ENCODE data around the gene SETD6. TPM values are rescaled to one million over a fixed set of nuclear protein-coding genes. Genes with fewer than 3 reads are reported as not detected.
A peak's percentile ranks its signal among the peaks of the same experiment; 100 is the strongest.

The SETD6 gene
- total RNA-seq, 1 donor from 2014 or later: 79.1 TPM

- Histone ChIP-seq H3K9me3 (no peaks in the 10 kb centered on the region), H3K27ac (no peak overlapping the region), H3K4me1 (peaks cover 5% of the 10 kb centered on the region), H3K4me3 (no peak overlapping the region), H3K27me3 (no peaks in the 10 kb centered on the region), H3K36me3 (no peaks in the 10 kb centered on the region)
- no peak for TF ChIP-seq POLR2AphosphoS5 (IDR thresholded peaks at IDR 0.05; ENCODE audit: insufficient read depth in 1 of 2, low read depth in 1 of 2)
- intact Hi-C loops (cut with DNase I): no loop called here
- DNase-seq (ENCODE audit: extremely low spot score in 2 of 2): no peak
Observed at GRCh38 chr16:58492735-58493134, 22.6 kb upstream of the SETD6 start.

GRCh38 chr16:58493756-58494431, 21.4 kb upstream of the SETD6 start:
- TF ChIP-seq POLR2A (IDR thresholded peaks at IDR 0.05) (no peak), CTCF (IDR thresholded peaks at IDR 0.05) (no peak), POLR2AphosphoS5 (IDR thresholded peaks at IDR 0.05; ENCODE audit: insufficient read depth in 1 of 2, low read depth in 1 of 2) (no peak)
- DNase-seq (ENCODE audit: extremely low spot score in 2 of 2): no peak
- Histone ChIP-seq H3K27me3 (no peaks in the 10 kb centered on the region), H3K4me1 (peaks cover 5% of the 10 kb centered on the region), H3K4me3 (no peak overlapping the region), H3K27ac (no peak overlapping the region), H3K36me3 (no peaks in the 10 kb centered on the region), H3K9me3 (no peaks in the 10 kb centered on the region)
- intact Hi-C loops (cut with DNase I): no loop called here

- no peaks in the 10 kb centered on the region for H3K9me3 ChIP-seq
- H3K4me3 ChIP-seq: no peak overlapping the region
- H3K27me3 ChIP-seq: no peaks in the 10 kb centered on the region
- TF ChIP-seq CTCF (IDR thresholded peaks at IDR 0.05) (no peak), POLR2A (IDR thresholded peaks at IDR 0.05) (no peak), POLR2AphosphoS5 (IDR thresholded peaks at IDR 0.05; ENCODE audit: insufficient read depth in 1 of 2, low read depth in 1 of 2) (no peak)
- no peak for DNase-seq (ENCODE audit: extremely low spot score in 2 of 2)
- intact Hi-C loops (cut with DNase I): no loop called here
- no peak overlapping the region for H3K27ac ChIP-seq
- H3K4me1 ChIP-seq: peaks cover 6% of the 10 kb centered on the region
- H3K36me3 ChIP-seq: no peaks in the 10 kb centered on the region
Observed at GRCh38 chr16:58494981-58495520, 20.3 kb upstream of the SETD6 start.

GRCh38 chr16:58495521-58496331, 19.6 kb upstream of the SETD6 start:
- no peak overlapping the region for H3K4me3 ChIP-seq
- H3K36me3 ChIP-seq: no peaks in the 10 kb centered on the region
- DNase-seq (ENCODE audit: extremely low spot score in 2 of 2): no peak
- H3K27me3 ChIP-seq: no peaks in the 10 kb centered on the region
- H3K4me1 ChIP-seq: peaks cover 13% of the 10 kb centered on the region
- peak overlapping the region; percentile 7 for H3K27ac ChIP-seq
- TF ChIP-seq POLR2A (IDR thresholded peaks at IDR 0.05) (no peak), POLR2AphosphoS5 (IDR thresholded peaks at IDR 0.05; ENCODE audit: insufficient read depth in 1 of 2, low read depth in 1 of 2) (no peak), CTCF (IDR thresholded peaks at IDR 0.05) (no peak)
- H3K9me3 ChIP-seq: no peaks in the 10 kb centered on the region
- intact Hi-C loops (cut with DNase I): no loop called here

GRCh38 chr16:58497468-58497867, 17.8 kb upstream of the SETD6 start:
- Histone ChIP-seq H3K9me3 (no peaks in the 10 kb centered on the region), H3K27me3 (no peaks in the 10 kb centered on the region)

More at GRCh38 chr16:58497468-58497867, 17.8 kb upstream of the SETD6 start:
- Histone ChIP-seq H3K4me1 (peaks cover 24% of the 10 kb centered on the region), H3K4me3 (no peak overlapping the region), H3K36me3 (no peaks in the 10 kb centered on the region), H3K27ac (no peak overlapping the region)
- intact Hi-C loops (cut with DNase I): no loop called here
- no peak for TF ChIP-seq CTCF (IDR thresholded peaks at IDR 0.05)
- no peak for DNase-seq (ENCODE audit: extremely low spot score in 2 of 2)
